Measurements from ENCODE around the gene ACTR10. TPM values are rescaled to one million over a fixed set of nuclear protein-coding genes. Genes with fewer than 3 reads are reported as not detected.

ACTR10 gene
- total RNA-seq, 2 donors from 2014 or later = 63.2 to 105 TPM

GRCh38 chr14:58171090-58171489, 28.9 kb upstream of the ACTR10 start:
- 8% methylated on average over 6 of the region's 6 CpGs for WGBS
- DNase-seq (ENCODE audit: low spot score) = peak; percentile 79
- intact Hi-C loops (cut with DNase I) = no loop called here
- no peak for TF ChIP-seq POLR2A (IDR thresholded peaks at IDR 0.05)
- TF ChIP-seq POLR2AphosphoS5 (IDR thresholded peaks at IDR 0.05) = peak; percentile 52
- Histone ChIP-seq H3K27ac (no peak overlapping the region), H3K4me3 (no peak overlapping the region), H3K27me3 (replicated peaks; ENCODE audit: insufficient read depth) (no peaks in the 10 kb centered on the region), H3K9me3 (no peaks in the 10 kb centered on the region), H3K4me1 (replicated peaks) (no peaks in the 10 kb centered on the region), H3K36me3 (no peaks in the 10 kb centered on the region)

GRCh38 chr14:58177125-58177524, 22.8 kb upstream of the ACTR10 start:
- H3K27me3 ChIP-seq (replicated peaks; ENCODE audit: insufficient read depth) = no peaks in the 10 kb centered on the region
- no peak overlapping the region for H3K4me3 ChIP-seq
- H3K9me3 ChIP-seq = no peaks in the 10 kb centered on the region
- H3K4me1 ChIP-seq (replicated peaks) = no peaks in the 10 kb centered on the region
- DNase-seq (ENCODE audit: low spot score) = no peak
- H3K27ac ChIP-seq = no peak overlapping the region
- WGBS = 53% methylated on average over 5 of the region's 5 CpGs
- H3K36me3 ChIP-seq = no peaks in the 10 kb centered on the region
- intact Hi-C loops (cut with DNase I) = no loop called here
- TF ChIP-seq POLR2A (IDR thresholded peaks at IDR 0.05) = no peak
- TF ChIP-seq CTCF (IDR thresholded peaks at IDR 0.05) = no peak
- no peak for TF ChIP-seq POLR2AphosphoS5 (IDR thresholded peaks at IDR 0.05)

- intact Hi-C loops (cut with DNase I) = no loop called here
- WGBS = 66% methylated on average over 2 of the region's 2 CpGs
Observed at GRCh38 chr14:58189176-58189575, 10.8 kb upstream of the ACTR10 start.

GRCh38 chr14:58191763-58192601, 8.0 kb upstream of the ACTR10 start:
- DNase-seq (ENCODE audit: low spot score) = no peak
- Histone ChIP-seq H3K27ac (no peak overlapping the region), H3K27me3 (replicated peaks; ENCODE audit: insufficient read depth) (no peaks in the 10 kb centered on the region), H3K36me3 (no peaks in the 10 kb centered on the region), H3K4me3 (no peak overlapping the region), H3K9me3 (no peaks in the 10 kb centered on the region), H3K4me1 (replicated peaks) (no peaks in the 10 kb centered on the region)
- TF ChIP-seq POLR2AphosphoS5 (IDR thresholded peaks at IDR 0.05) (no peak), POLR2A (IDR thresholded peaks at IDR 0.05) (no peak), CTCF (IDR thresholded peaks at IDR 0.05) (no peak)
- WGBS = 64% methylated on average over 3 of the region's 3 CpGs
- intact Hi-C loops (cut with DNase I) = no loop called here

More at GRCh38 chr14:58189176-58189575, 10.8 kb upstream of the ACTR10 start:
- TF ChIP-seq CTCF (IDR thresholded peaks at IDR 0.05) (no peak), POLR2AphosphoS5 (IDR thresholded peaks at IDR 0.05) (no peak), POLR2A (IDR thresholded peaks at IDR 0.05) (no peak)
- no peak overlapping the region for H3K27ac ChIP-seq
- H3K4me3 ChIP-seq = no peak overlapping the region
- no peaks in the 10 kb centered on the region for H3K36me3 ChIP-seq
- no peaks in the 10 kb centered on the region for H3K9me3 ChIP-seq
- H3K4me1 ChIP-seq (replicated peaks) = no peaks in the 10 kb centered on the region
- DNase-seq (ENCODE audit: low spot score) = no peak
- no peaks in the 10 kb centered on the region for H3K27me3 ChIP-seq (replicated peaks; ENCODE audit: insufficient read depth)

- TF ChIP-seq POLR2AphosphoS5 (IDR thresholded peaks at IDR 0.05) = no peak
- no peak for TF ChIP-seq CTCF (IDR thresholded peaks at IDR 0.05)
- no peak for TF ChIP-seq POLR2A (IDR thresholded peaks at IDR 0.05)
- H3K27me3 ChIP-seq (replicated peaks; ENCODE audit: insufficient read depth) = no peaks in the 10 kb centered on the region
- no peak overlapping the region for H3K27ac ChIP-seq
- no peaks in the 10 kb centered on the region for H3K4me1 ChIP-seq (replicated peaks)
- H3K4me3 ChIP-seq = no peak overlapping the region
- DNase-seq (ENCODE audit: low spot score) = no peak
- no peaks in the 10 kb centered on the region for H3K36me3 ChIP-seq
- H3K9me3 ChIP-seq = no peaks in the 10 kb centered on the region
- 62% methylated on average over 2 of the region's 2 CpGs for WGBS
- intact Hi-C loops (cut with DNase I) = no loop called here
Observed at GRCh38 chr14:58193542-58193941, 6.4 kb upstream of the ACTR10 start.
